ENCODE data around the gene SKI.

DNA sequence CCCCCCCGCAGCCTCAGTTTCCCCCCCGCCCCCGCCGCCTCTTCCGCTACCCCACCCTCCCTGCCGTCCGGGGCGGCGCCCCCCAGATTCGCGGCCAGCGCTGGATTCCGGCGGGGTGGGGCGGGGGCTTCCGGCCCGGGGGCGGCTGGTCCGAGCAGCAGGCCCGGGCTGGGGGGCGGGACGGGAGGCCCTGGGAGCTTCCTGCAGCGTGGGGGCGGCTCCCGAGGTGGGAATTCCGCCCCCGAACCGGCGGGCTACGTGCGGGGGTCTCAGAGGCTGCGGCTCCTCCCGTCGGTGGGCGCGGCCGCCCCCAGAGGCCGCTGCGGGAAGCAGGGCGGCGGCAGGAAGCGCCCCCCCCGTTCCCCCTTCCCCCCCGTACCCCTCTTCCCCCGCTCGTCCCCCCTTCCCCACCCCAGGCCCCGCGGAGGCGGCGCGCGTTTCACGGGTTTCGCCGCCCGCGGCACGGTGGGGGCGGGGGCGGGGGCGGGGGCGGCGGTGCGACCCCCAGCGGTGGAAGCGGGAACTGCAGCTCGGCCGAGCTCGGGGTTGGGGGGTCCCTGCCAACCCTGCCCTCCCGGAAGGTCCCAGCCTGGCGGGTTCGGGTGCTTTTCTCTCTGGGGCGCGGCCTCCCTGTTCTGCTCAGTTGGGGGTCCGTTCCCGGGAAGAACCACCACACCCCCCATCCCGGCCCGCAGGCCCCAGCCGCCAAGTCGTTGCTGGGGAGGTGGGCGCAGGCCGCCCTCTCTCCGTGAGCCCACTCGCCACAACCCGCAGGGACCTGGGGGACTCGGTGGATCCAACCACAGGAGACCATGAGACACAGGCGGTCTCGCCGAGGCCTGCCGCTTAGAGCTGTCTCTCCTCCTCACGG lies 86.9 kb downstream of the SKI start:
- TF ChIP-seq, protein P1, sequence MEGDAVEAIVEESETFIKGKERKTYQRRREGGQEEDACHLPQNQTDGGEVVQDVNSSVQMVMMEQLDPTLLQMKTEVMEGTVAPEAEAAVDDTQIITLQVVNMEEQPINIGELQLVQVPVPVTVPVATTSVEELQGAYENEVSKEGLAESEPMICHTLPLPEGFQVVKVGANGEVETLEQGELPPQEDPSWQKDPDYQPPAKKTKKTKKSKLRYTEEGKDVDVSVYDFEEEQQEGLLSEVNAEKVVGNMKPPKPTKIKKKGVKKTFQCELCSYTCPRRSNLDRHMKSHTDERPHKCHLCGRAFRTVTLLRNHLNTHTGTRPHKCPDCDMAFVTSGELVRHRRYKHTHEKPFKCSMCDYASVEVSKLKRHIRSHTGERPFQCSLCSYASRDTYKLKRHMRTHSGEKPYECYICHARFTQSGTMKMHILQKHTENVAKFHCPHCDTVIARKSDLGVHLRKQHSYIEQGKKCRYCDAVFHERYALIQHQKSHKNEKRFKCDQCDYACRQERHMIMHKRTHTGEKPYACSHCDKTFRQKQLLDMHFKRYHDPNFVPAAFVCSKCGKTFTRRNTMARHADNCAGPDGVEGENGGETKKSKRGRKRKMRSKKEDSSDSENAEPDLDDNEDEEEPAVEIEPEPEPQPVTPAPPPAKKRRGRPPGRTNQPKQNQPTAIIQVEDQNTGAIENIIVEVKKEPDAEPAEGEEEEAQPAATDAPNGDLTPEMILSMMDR (IDR thresholded peaks at IDR 0.05): peak; percentile 39 to 95 (median 64)
- TF ChIP-seq POLR2A (IDR thresholded peaks at IDR 0.05): no peak
